Head of caudate nucleus (tissue), 42 donors: ENCODE data around the gene RALGAPA2.

Source experiments
- DNase-seq, 42 donors: peaks; one replicate each; pipeline versions ENCODE4 v3.0.0 to v3.0.0-alpha.2; 2020 to 2021; ENCODE audit warnings: mixed read lengths in 7 of 42
- intact Hi-C: fragments of 100-400 bp; cut with DNase I; formaldehyde crosslinking; loops from one replicate; pipeline ENCODE4 v1.15.0; 2022

RALGAPA2 gene

GRCh38 chr20:20463933-20464374 is 248.5 kb downstream of the RALGAPA2 start:
- DNase-seq = peak in 39 of 42 donors; percentile 33 to 83 (median 64)
- intact Hi-C loops = loop anchor here (10.0 kb wide), 1 partner anchor 101 kb away; no protein-coding TSS in a partner anchor

GRCh38 chr20:20462185-20462584 is 250.3 kb downstream of the RALGAPA2 start:
- intact Hi-C loops = loop anchor here (10.0 kb wide), 1 partner anchor 103 kb away; no protein-coding TSS in a partner anchor
- DNase-seq = no peak

GRCh38 chr20:20461551-20461950 is 250.9 kb downstream of the RALGAPA2 start:
- DNase-seq = no peak
- intact Hi-C loops = loop anchor here (10.0 kb wide), 1 partner anchor 103 kb away; no protein-coding TSS in a partner anchor

GRCh38 chr20:20459726-20460125 is 252.7 kb downstream of the RALGAPA2 start:
- intact Hi-C loops = loop anchor here (10.0 kb wide), 2 partner anchors 95 to 105 kb away; partner anchors contain the start of gene INSM1
- no peak for DNase-seq

- intact Hi-C loops = loop anchor here (10.0 kb wide), 1 partner anchor 93 kb away; the partner anchor contains the start of gene INSM1
- no peak for DNase-seq
Measured at GRCh38 chr20:20457392-20458126, 254.9 kb downstream of the RALGAPA2 start.

GRCh38 chr20:20456741-20457140 is 255.7 kb downstream of the RALGAPA2 start:
- no peak for DNase-seq
- intact Hi-C loops = loop anchor here (10.0 kb wide), 1 partner anchor 92 kb away; the partner anchor contains the start of gene INSM1

GRCh38 chr20:20455926-20456325 is 256.5 kb downstream of the RALGAPA2 start:
- intact Hi-C loops = loop anchor here (10.0 kb wide), 1 partner anchor 91 kb away; the partner anchor contains the start of gene INSM1
- no peak for DNase-seq

- intact Hi-C loops = loop anchor here (10.0 kb wide), 1 partner anchor 90 kb away; the partner anchor contains the start of gene INSM1
- DNase-seq = no peak
Measured at GRCh38 chr20:20454850-20455627, 257.4 kb downstream of the RALGAPA2 start.

- no peak for DNase-seq
- intact Hi-C loops = loop anchor here (10.0 kb wide), 1 partner anchor 90 kb away; the partner anchor contains the start of gene INSM1
Measured at GRCh38 chr20:20454367-20454766, 258.1 kb downstream of the RALGAPA2 start.

GRCh38 chr20:20452254-20452676 is 260.2 kb downstream of the RALGAPA2 start:
- peak; percentile 88 to 99 (median 96) for DNase-seq
- intact Hi-C loops = loop anchor here (10.0 kb wide), 1 partner anchor 87 kb away; the partner anchor contains the start of gene INSM1

- intact Hi-C loops = loop anchor here (10.0 kb wide), 1 partner anchor 86 kb away; the partner anchor contains the start of gene INSM1
- DNase-seq = peak; percentile 49 to 89 (median 73)
Measured at GRCh38 chr20:20450521-20450920, 261.9 kb downstream of the RALGAPA2 start.

- intact Hi-C loops = no loop called here
Measured at GRCh38 chr20:20448881-20449280, 263.6 kb downstream of the RALGAPA2 start.

GRCh38 chr20:20447196-20447595 is 265.2 kb downstream of the RALGAPA2 start:
- intact Hi-C loops = no loop called here
- DNase-seq = no peak

More at GRCh38 chr20:20448881-20449280, 263.6 kb downstream of the RALGAPA2 start:
- DNase-seq = no peak

GRCh38 chr20:20446425-20447015 is 265.9 kb downstream of the RALGAPA2 start:
- peak in 1 of 42 donors; percentile 25 for DNase-seq
- intact Hi-C loops = no loop called here

GRCh38 chr20:20446001-20446400 is 266.4 kb downstream of the RALGAPA2 start:
- no peak for DNase-seq
- intact Hi-C loops = no loop called here

GRCh38 chr20:20443504-20443903 is 268.9 kb downstream of the RALGAPA2 start:
- no peak for DNase-seq
- intact Hi-C loops = no loop called here

GRCh38 chr20:20442466-20442865 is 270.0 kb downstream of the RALGAPA2 start:
- intact Hi-C loops = no loop called here
- no peak for DNase-seq

GRCh38 chr20:20440886-20441658 is 271.4 kb downstream of the RALGAPA2 start:
- intact Hi-C loops = no loop called here
- DNase-seq = peak in 1 of 42 donors; percentile 13
